GM23248 (cell line): ENCODE data around the gene NEDD4L. TPM values are rescaled to one million over a fixed set of nuclear protein-coding genes. Genes with fewer than 3 reads are reported as not detected.

ENCODE experiments used
- DNase-seq: peaks from one replicate; pipeline ENCODE4 v3.0.0-alpha.2; 2015
- H2AFZ ChIP-seq: fragments of 200-600 bp; sonication (generic); 2 replicates; pipeline ENCODE4 v1.6.1; 2016; ENCODE audit warnings: antibody characterized with exemption
- H3F3A ChIP-seq: fragments of 200-600 bp; sonication (generic); 2 replicates; pipeline ENCODE4 v1.6.1; 2016; ENCODE audit warnings: mild to moderate bottlenecking, antibody characterized with exemption, mixed run types; ENCODE audit not compliant: insufficient read depth
- H3K27ac ChIP-seq: fragments of 200-600 bp; sonication (generic); 2 replicates; pipeline ENCODE4 v1.5.1; 2016; ENCODE audit warnings: mild to moderate bottlenecking
- H3K27me3 ChIP-seq: fragments of 200-600 bp; sonication (generic); replicated peaks from 2 replicates; pipeline ENCODE4 v1.6.1; 2016; ENCODE audit warnings: mild to moderate bottlenecking; ENCODE audit not compliant: insufficient read depth
- H3K36me3 ChIP-seq: fragments of 200-600 bp; sonication (generic); 2 replicates; pipeline ENCODE4 v1.6.1; 2016; ENCODE audit warnings: low read depth, mild to moderate bottlenecking
- H3K4me1 ChIP-seq: fragments of 200-600 bp; sonication (generic); 2 replicates; pipeline ENCODE4 v1.6.1; 2016; ENCODE audit warnings: mild to moderate bottlenecking; ENCODE audit not compliant: insufficient read depth
- H3K4me2 ChIP-seq: fragments of 200-600 bp; sonication (generic); one replicate; pipeline ENCODE4 v1.6.1; 2016; ENCODE audit warnings: mild to moderate bottlenecking; ENCODE audit not compliant: unreplicated experiment
- H3K4me3 ChIP-seq: fragments of 200-600 bp; sonication (generic); 2 replicates; pipeline ENCODE4 v1.5.1; 2016; ENCODE audit warnings: mild to moderate bottlenecking
- H3K79me2 ChIP-seq: fragments of 200-600 bp; sonication (generic); 2 replicates; pipeline ENCODE4 v1.6.1; 2016; ENCODE audit warnings: mild to moderate bottlenecking; ENCODE audit not compliant: insufficient read depth
- H3K9ac ChIP-seq: fragments of 200-600 bp; sonication (generic); 2 replicates; pipeline ENCODE4 v1.6.1; 2016; ENCODE audit warnings: mild to moderate bottlenecking
- H3K9me2 ChIP-seq: fragments of 200-600 bp; sonication (generic); 2 replicates; pipeline ENCODE4 v1.6.1; 2016; ENCODE audit warnings: mixed run types, mild to moderate bottlenecking, moderate library complexity; ENCODE audit not compliant: insufficient read depth
- H3K9me3 ChIP-seq: fragments of 200-600 bp; sonication (generic); one replicate; pipeline ENCODE4 v1.6.1; 2017; ENCODE audit warnings: low read depth
- H4K20me1 ChIP-seq: fragments of 200-600 bp; sonication (generic); 2 replicates; pipeline ENCODE4 v1.6.0; 2016; ENCODE audit not compliant: insufficient read depth
- EZH2 ChIP-seq: fragments of 200-600 bp; sonication (generic); IDR thresholded peaks from 2 replicates; pipeline ENCODE4 v1.6.1; 2018; ENCODE audit warnings: antibody characterized with exemption, mild to moderate bottlenecking; ENCODE audit not compliant: insufficient read depth, poor library complexity, severe bottlenecking
- EZH2phosphoT487 ChIP-seq: fragments of 200-600 bp; sonication (generic); IDR thresholded peaks from 2 replicates; pipeline ENCODE4 v1.6.1; 2018; ENCODE audit warnings: antibody characterized with exemption, moderate library complexity, mild to moderate bottlenecking, low read depth; ENCODE audit not compliant: insufficient read depth
- WGBS, 2 experiments: methylation state at CpG; one replicate each; pipeline ENCODE4 v1.1.6; 2015 to 2017; ENCODE audit warnings: low lambda C conversion rate in 2 of 2, low coverage in 1 of 2; ENCODE audit errors: missing lambda C conversion rate in 2 of 2; 5-methylcytosine and 5-hydroxymethylcytosine counted together
- in situ Hi-C: fragments of 300-500 bp; cut with MboI; formaldehyde crosslinking; loops from 2 replicates; pipeline ENCODE4 v1.15.0; 2020
- polyA plus RNA-seq: library from polyadenylated mRNA; unstranded; fragments of >200 nt; fragmentation: Nextera tagmentation; extraction: Ambion mirVana; gene quantifications from 2 replicates; pipeline ENCODE4 v1.2.1, GENCODE V29; 2016
- total RNA-seq: library from RNA; depleted of rRNA; stranded (reverse); fragments of >200 nt; shearing (Covaris generic); gene quantifications from 2 replicates; pipeline ENCODE4 v1.2.3, GENCODE V29; 2014

NEDD4L gene
- total and polyA plus RNA-seq, 2 experiments from 2014 or later: 3.7 to 6.1 TPM

- TF ChIP-seq EZH2 (no peak), EZH2phosphoT487 (no peak)
- H3F3A ChIP-seq: no peaks in the 10 kb centered on the region
- H4K20me1 ChIP-seq: no peaks in the 10 kb centered on the region
- DNase-seq: no peak
- H3K27me3 ChIP-seq: peaks cover 15% of the 10 kb centered on the region; the same call in 1 of the 2 replicates
- H3K9ac ChIP-seq: no peak overlapping the region
- no peaks in the 10 kb centered on the region for H3K4me1 ChIP-seq
- H3K9me2 ChIP-seq: no peaks in the 10 kb centered on the region
- H3K79me2 ChIP-seq: no peaks in the 10 kb centered on the region
- no peaks in the 10 kb centered on the region for H3K9me3 ChIP-seq
- no peak overlapping the region for H2AFZ ChIP-seq
- no peak overlapping the region for H3K4me2 ChIP-seq
- no peak overlapping the region for H3K4me3 ChIP-seq
- no peaks in the 10 kb centered on the region for H3K36me3 ChIP-seq
- H3K27ac ChIP-seq: no peak overlapping the region
- in situ Hi-C loops: no loop called here
- WGBS, 2 experiments: 72 to 73% methylated on average over 6 of the region's 6 CpGs
Measured at GRCh38 chr18:58162127-58162526, 118.1 kb downstream of the NEDD4L start.

DNA sequence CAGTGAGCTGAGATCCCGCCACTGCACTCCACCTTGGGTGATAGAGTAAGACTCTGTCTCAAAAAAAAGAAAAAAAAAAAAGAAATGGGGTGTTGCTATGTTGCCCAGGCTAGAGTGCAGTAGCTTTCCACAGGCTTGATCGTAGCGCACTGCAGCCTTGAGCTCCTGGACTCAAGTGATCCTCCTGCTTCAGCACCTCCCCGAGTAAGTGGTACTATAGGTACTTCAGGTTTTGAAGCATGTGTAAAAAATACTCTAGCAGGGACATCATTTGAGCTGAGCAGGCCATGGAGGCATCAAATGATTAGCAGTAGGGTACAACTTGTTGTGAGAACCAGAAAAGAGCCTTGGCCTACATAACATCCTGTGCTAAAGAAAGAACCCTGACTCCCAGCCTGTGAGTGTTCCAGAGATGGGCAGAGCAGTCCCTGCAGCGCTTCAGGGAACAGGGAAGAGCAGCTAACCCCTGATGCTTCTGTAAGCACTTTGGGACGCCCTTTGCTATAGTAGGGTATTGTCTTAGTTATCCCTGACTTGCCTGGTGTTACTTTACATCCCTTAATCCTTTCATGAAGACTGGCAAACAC lies 119.1 kb downstream of the NEDD4L start:
- H4K20me1 ChIP-seq: no peaks in the 10 kb centered on the region
- no peaks in the 10 kb centered on the region for H3K9me3 ChIP-seq
- in situ Hi-C loops: no loop called here
- no peaks in the 10 kb centered on the region for H3K79me2 ChIP-seq
- no peak overlapping the region for H3K4me2 ChIP-seq
- DNase-seq: no peak
- H3F3A ChIP-seq: no peaks in the 10 kb centered on the region
- no peak overlapping the region for H3K4me3 ChIP-seq
- H3K4me1 ChIP-seq: no peaks in the 10 kb centered on the region
- no peaks in the 10 kb centered on the region for H3K36me3 ChIP-seq
- no peak overlapping the region for H3K27ac ChIP-seq
- H3K27me3 ChIP-seq: peaks cover 15% of the 10 kb centered on the region; the same call in 1 of the 2 replicates
- no peak overlapping the region for H2AFZ ChIP-seq
- H3K9me2 ChIP-seq: no peaks in the 10 kb centered on the region
- TF ChIP-seq EZH2 (no peak), EZH2phosphoT487 (no peak)
- no peak overlapping the region for H3K9ac ChIP-seq
- 79 to 82% methylated on average over 6 of the region's 6 CpGs for WGBS, 2 experiments

- H4K20me1 ChIP-seq: no peaks in the 10 kb centered on the region
- no peak overlapping the region for H3K4me3 ChIP-seq
- in situ Hi-C loops: no loop called here
- H3K4me1 ChIP-seq: no peaks in the 10 kb centered on the region
- no peak overlapping the region for H3K4me2 ChIP-seq
- DNase-seq: no peak
- H3K9me2 ChIP-seq: no peaks in the 10 kb centered on the region
- no peaks in the 10 kb centered on the region for H3K36me3 ChIP-seq
- H3K9ac ChIP-seq: no peak overlapping the region
- TF ChIP-seq EZH2phosphoT487: no peak
- no peak for TF ChIP-seq EZH2
- no peaks in the 10 kb centered on the region for H3F3A ChIP-seq
- H3K9me3 ChIP-seq: no peaks in the 10 kb centered on the region
- H2AFZ ChIP-seq: no peak overlapping the region
- H3K79me2 ChIP-seq: no peaks in the 10 kb centered on the region
- no peaks in the 10 kb centered on the region; the same call in 1 of the 2 replicates for H3K27me3 ChIP-seq
- H3K27ac ChIP-seq: no peak overlapping the region
- WGBS, 2 experiments: 80 to 81% methylated on average over 4 of the region's 4 CpGs
Measured at GRCh38 chr18:58166278-58166844, 122.3 kb downstream of the NEDD4L start.

GRCh38 chr18:58167073-58167472 lies 123.0 kb downstream of the NEDD4L start:
- no peaks in the 10 kb centered on the region for H3K9me2 ChIP-seq
- H3K9ac ChIP-seq: no peak overlapping the region
- H3K36me3 ChIP-seq: no peaks in the 10 kb centered on the region
- H3K4me2 ChIP-seq: no peak overlapping the region
- TF ChIP-seq EZH2 (no peak), EZH2phosphoT487 (no peak)
- no peak for DNase-seq
- WGBS, 2 experiments: 83 to 90% methylated on average over 1 of the region's 1 CpG
- H3F3A ChIP-seq: no peaks in the 10 kb centered on the region
- H3K79me2 ChIP-seq: no peaks in the 10 kb centered on the region
- no peaks in the 10 kb centered on the region for H3K9me3 ChIP-seq
- no peak overlapping the region for H3K4me3 ChIP-seq
- no peak overlapping the region for H3K27ac ChIP-seq
- in situ Hi-C loops: no loop called here
- no peaks in the 10 kb centered on the region; the same call in 1 of the 2 replicates for H3K27me3 ChIP-seq
- H4K20me1 ChIP-seq: no peaks in the 10 kb centered on the region
- no peaks in the 10 kb centered on the region for H3K4me1 ChIP-seq
- H2AFZ ChIP-seq: no peak overlapping the region
